Hematopoietic multipotent progenitor cell treated with erythropoietin and hydrocortisone succinate and interleukin-3 and kit ligand, for 4 days (in vitro differentiated cells): ENCODE data around the gene LLCFC1.

ENCODE experiments used
- DNase-seq: peaks from one replicate; pipeline ENCODE4 v3.0.0-alpha.2; 2015

The LLCFC1 gene

GRCh38 chr7:142910481-142910880 lies 28.8 kb upstream of the LLCFC1 start:
- DNase-seq: no peak

DNA sequence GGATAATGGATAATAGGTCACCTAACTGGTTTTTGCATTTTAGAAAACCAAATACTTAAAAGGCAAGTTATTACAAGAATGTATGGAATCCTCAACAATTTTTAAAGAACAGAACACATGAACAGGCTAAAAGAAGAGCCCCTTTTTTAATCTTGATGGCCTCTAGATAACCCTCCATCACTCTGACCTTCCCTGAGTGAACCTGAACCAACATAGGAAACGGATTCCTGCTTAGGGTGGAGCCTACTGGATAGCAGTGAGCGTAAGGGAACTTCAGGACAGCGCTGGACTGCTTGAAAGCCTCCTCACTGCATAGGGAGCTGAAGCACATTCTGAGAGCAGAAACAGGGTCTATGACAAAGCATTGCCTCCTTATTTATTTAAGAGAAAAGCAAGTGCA lies 26.2 kb upstream of the LLCFC1 start:
- DNase-seq: no peak

- no peak for DNase-seq
Measured at GRCh38 chr7:142913566-142913965, 25.7 kb upstream of the LLCFC1 start.

DNA sequence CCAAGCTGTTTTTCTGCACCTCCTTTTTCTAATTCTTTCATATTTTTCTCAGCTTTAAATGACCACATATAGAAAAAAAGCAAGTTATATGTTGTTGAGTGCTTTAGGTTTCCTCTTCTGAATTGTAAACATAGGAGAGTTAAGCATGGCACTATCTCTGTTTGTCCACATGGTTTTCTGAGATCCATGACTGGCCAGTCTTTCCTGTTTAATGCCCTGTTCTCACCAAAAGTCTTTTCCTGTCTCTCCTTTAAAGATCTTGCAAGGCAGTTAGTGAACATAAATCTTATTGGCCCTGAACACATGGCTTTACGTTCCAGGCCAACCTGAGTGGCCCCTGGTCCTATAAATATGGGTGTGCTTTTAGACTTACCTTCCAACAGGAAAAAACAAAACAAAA lies 25.2 kb upstream of the LLCFC1 start:
- DNase-seq: no peak

DNA sequence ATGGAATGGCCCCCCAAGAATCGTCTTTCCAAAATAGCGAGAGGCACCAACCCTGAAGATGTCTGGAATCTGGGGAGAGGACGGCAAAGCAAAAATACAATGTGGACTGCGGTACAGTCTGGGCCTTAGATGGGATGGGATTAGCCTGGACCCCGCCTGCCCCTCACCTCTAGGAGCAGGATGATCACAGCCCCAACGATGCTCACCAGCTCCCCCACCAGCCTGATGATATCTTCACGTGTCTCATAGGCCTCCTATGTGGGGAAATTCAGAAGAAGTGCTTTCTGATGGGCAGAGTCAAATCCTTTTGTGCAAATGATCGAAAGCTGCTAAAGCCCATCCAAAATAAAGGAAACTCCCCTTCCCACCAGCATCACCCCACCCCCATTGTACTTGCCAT lies 24.0 kb upstream of the LLCFC1 start:
- DNase-seq: no peak

DNA sequence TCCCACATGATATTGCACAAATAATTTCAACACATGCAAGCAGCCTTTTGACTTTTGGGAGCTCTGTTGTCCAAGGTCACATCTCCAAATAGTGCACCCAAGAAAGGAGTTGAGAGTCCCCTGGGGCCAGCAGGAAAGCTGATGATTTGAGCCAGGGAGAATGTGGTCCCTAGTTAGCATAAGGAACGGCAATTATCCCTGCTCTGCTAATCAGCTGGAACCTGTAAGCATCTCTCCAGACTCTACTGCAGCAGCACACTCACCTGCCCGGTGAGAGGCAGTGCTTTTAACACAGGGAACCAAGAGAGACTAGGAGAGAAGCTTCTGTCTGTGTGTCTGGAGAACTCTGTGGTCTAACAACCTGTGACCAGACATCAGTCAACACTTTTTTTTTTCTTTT lies 22.8 kb upstream of the LLCFC1 start:
- DNase-seq: no peak

GRCh38 chr7:142917447-142917846 lies 21.8 kb upstream of the LLCFC1 start:
- no peak for DNase-seq

- no peak for DNase-seq
Measured at GRCh38 chr7:142918901-142919300, 20.4 kb upstream of the LLCFC1 start.

- no peak for DNase-seq
Measured at GRCh38 chr7:142919656-142920055, 19.6 kb upstream of the LLCFC1 start.

DNA sequence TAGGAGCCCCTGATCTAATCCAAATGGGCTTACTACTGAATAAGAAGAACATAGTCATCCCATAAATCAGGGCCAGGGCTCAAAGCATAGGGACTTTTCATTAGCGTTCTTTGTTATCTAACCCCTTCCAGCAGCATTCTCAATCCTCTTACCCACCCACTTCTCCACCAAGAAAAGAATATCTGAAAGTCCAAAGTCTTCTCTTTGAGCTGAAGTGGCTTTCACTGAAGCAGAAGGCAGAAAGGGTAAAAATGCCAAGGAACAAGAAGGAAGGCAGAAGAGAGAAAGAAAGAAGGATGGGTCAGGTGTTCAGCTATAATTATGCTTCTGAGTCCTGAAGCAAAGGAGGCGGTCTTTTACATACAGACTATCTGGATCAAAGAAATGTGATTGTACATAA lies 15.9 kb upstream of the LLCFC1 start:
- no peak for DNase-seq

DNA sequence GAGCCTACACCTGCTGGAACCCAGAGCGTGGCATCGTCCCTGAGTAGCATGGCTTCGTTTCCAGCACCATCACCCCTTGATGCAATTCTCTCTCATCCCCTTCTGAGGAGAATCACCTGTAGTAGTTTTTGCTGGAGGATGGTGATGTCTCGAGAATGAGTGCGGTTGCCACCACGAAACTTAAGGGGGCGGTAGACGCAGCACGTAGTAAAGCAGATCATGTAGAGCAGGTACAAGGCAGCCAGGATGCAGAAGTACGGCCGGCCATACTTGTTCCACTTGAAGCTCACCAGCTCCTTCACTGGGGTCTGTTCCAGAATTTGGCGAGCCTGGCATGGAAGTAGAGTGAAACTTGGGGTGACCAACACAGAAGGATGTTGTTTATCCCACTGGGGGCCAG lies 13.9 kb upstream of the LLCFC1 start:
- DNase-seq: no peak

DNA sequence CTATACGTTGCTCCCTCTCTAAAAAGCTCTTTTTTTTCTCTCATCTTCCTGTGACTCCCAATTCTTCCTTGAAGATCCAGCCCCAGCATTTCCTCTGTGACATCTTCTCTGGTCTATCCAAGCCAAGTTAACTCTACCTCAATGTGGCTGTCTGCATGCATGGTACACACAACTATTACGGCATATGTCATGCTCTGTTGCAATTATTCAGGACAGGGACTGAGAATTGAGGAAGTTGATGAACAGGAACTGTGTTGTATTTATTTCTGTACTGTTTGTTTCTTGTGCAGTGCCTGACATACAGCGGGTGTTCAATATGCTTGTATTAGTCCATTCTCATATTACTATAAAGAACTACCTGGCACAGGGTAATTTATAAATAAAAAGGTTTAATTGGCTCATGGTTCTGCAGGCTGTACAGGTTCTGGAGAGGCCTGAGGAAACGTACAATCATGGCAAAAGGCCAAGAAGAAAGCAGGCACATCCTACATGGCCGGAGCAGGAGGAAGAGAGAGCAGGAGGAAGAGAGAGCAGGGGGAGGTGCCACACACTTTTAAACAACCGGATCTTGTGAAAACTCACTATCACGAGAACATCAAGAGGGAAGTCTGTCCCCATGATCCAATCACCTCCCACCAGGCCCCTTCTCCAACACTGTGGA lies 12.1 kb upstream of the LLCFC1 start:
- peak; percentile 73 for DNase-seq

- no peak for DNase-seq
Measured at GRCh38 chr7:142927949-142928348, 11.3 kb upstream of the LLCFC1 start.

DNA sequence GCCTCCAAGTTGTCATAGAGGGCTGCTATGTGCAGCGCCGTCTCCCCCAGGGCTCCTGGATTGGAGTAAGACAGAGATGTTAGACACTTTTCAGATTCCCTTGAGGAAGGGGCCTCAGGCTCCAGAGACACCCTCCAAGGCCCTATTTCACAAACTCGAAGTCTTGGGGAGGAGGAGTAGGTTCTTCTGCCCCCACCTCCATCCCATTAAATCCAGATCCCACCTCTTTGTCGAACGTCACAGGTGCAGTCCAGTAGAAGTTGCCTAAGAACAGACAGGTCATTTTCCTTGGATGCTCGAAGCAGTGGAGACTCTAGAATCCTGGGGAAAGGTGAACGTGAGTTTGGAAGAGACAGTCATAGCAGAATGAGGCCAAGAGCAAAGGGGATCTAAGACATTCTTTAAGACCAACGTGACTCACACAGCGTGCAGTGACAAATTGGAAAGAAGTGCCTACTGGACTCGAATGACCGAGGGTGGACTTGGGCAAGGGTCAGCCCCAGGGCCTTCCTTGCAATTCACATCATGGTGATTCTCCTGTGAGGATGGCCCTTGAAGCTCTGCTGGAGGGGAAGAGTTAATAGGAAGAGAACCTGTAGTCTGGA lies 9.1 kb upstream of the LLCFC1 start:
- no peak for DNase-seq

- DNase-seq: no peak
Measured at GRCh38 chr7:142932386-142933091, 6.7 kb upstream of the LLCFC1 start.

DNA sequence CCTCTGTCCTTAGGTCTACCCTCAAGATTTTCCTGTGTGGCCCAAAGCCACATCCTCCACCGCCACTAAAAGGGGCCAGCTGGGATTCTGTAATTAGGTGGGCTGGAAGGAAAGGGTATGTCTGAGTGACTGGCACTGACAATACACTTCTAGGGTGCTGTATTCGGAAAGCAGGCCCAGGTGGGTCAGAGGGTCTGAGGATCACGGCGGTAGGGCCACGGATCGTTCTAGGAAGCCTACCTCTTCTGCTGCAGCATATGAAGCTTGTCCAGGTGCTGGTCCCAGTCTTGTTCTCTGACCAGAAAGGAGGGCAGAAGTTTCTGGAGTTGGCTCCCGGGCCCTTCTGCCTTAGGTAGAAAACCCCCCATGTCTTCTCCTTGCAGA lies 6.2 kb upstream of the LLCFC1 start:
- no peak for DNase-seq

- DNase-seq: no peak
Measured at GRCh38 chr7:142933624-142934023, 5.7 kb upstream of the LLCFC1 start, which contains the start of gene TRPV5. TRPV5 (minus strand) TSS chr7:142933746; CDS start chr7:142933459, 287 bp downstream.

- no peak for DNase-seq
Measured at GRCh38 chr7:142934056-142934455, 5.2 kb upstream of the LLCFC1 start.

- DNase-seq: no peak
Measured at GRCh38 chr7:142935941-142936565, 3.2 kb upstream of the LLCFC1 start.

GRCh38 chr7:142938611-142939010 lies 673 bp upstream of the LLCFC1 start:
- no peak for DNase-seq

GRCh38 chr7:142940966-142941535 lies 1.8 kb downstream of the LLCFC1 start:
- DNase-seq: no peak

GRCh38 chr7:142941541-142941940 lies 2.3 kb downstream of the LLCFC1 start:
- no peak for DNase-seq

DNA sequence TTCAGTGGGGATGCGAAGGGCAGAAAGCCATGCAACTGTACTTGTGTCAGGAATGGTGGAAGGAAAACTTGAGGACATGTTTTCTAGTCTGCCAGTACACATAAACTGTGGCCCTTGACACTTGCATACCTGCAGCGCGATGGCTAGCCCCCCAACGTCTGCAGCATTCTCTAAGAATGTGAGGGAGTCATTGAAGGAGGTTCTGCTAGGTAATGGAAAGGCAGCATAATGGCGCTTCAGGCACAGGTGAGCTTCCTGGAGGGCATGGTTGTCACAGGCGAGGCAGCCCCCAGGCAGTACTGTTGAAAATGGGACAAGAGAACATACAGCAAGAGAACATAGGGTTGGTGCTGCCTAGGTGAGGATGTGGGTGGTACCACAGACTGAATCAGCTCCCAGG lies 3.5 kb downstream of the LLCFC1 start:
- no peak for DNase-seq
